ENCODE results near the gene PKP3.
"Not testable (repeated sequence)": the region's sequence is repeated elsewhere in the genome, so short reads cannot be mapped to it uniquely, and the experiment has no call there.

DNA sequence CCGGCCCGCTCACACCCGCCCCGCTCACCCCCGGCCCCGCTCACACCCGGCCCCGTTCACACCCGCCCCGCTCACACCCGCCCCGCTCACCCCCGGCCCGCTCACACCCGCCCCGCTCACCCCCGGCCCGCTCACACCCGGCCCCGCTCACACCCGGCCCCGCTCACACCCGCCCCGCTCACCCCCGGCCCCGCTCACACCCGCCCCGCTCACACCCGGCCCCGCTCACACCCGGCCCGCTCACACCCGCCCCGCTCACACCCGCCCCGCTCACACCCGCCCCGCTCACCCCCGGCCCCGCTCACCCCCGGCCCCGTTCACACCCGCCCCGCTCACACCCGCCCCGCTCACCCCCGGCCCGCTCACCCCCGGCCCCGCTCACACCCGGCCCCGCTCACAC is 7.2 kb downstream of the PKP3 start:
- TF ChIP-seq RARB (CRISPR knock-in tag; IDR thresholded peaks at IDR 0.05); PPARA (CRISPR knock-in tag; IDR thresholded peaks at IDR 0.05; ENCODE audit: borderline replicate concordance): not testable (repeated sequence)

Data from SK-N-SH treated with all-trans-retinoic acid at 6 μM for 48 hours (cell line).